Measurements from ENCODE around the gene MAGOH.

- no peak for TF ChIP-seq YY1 (IDR thresholded peaks at IDR 0.05; ENCODE audit: insufficient read depth, insufficient read length)
- no peak for TF ChIP-seq ZNF274 (IDR thresholded peaks at IDR 0.05; ENCODE audit: low read depth, low read length)
- no peak for TF ChIP-seq SUZ12 (IDR thresholded peaks at IDR 0.05; ENCODE audit: extremely low read depth, insufficient read depth, insufficient read length)
Observed at GRCh38 chr1:53286955-53287354, 48.6 kb upstream of the MAGOH start.
